RWPE2 (cell line): Measurements from ENCODE around the gene LRRIQ1.

ENCODE experiments used
- ATAC-seq: fragments of 200-7000 bp; cut with Tn5 transposase; 3 replicates; pipeline ENCODE4 v1.9.1; 2021; ENCODE audit warnings: low read depth
- DNase-seq: peaks from one replicate; pipeline ENCODE4 v3.0.0-alpha.2; 2020; ENCODE audit warnings: low spot score
- H3K27ac ChIP-seq: fragments of 450-650 bp; 2 replicates; pipeline ENCODE4 v1.5.1; 2017; ENCODE audit warnings: mild to moderate bottlenecking; ENCODE audit not compliant: poor library complexity, severe bottlenecking
- H3K27me3 ChIP-seq: fragments of 250-450 bp; sonication (Bioruptor Pico); 2 replicates; pipeline ENCODE4 v1.5.1; 2021; ENCODE audit warnings: mild to moderate bottlenecking, moderate library complexity; ENCODE audit not compliant: insufficient read depth, poor library complexity, severe bottlenecking
- H3K36me3 ChIP-seq: fragments of 250-450 bp; sonication (Bioruptor Pico); 2 replicates; pipeline ENCODE4 v1.5.1; 2020; ENCODE audit warnings: low read depth, mild to moderate bottlenecking, moderate library complexity
- H3K4me1 ChIP-seq: fragments of 250-450 bp; sonication (Bioruptor Pico); 2 replicates; pipeline ENCODE4 v1.5.1; 2021; ENCODE audit warnings: mild to moderate bottlenecking, moderate library complexity; ENCODE audit not compliant: insufficient read depth, poor library complexity, severe bottlenecking
- H3K4me3 ChIP-seq: fragments of 250-450 bp; sonication (Bioruptor Pico); 2 replicates; pipeline ENCODE4 v1.5.1; 2021; ENCODE audit warnings: mild to moderate bottlenecking, moderate library complexity; ENCODE audit not compliant: severe bottlenecking
- H3K9me3 ChIP-seq: fragments of 250-450 bp; sonication (Bioruptor Pico); 2 replicates; pipeline ENCODE4 v1.5.1; 2021; ENCODE audit warnings: mild to moderate bottlenecking, moderate library complexity; ENCODE audit not compliant: severe bottlenecking
- CTCF ChIP-seq: fragments of 450-650 bp; IDR thresholded peaks from one replicate; pipeline ENCODE4 v1.5.1; 2017; ENCODE audit warnings: mild to moderate bottlenecking, moderate library complexity; ENCODE audit not compliant: poor library complexity, severe bottlenecking

Gene LRRIQ1

GRCh38 chr12:85036234-85036707, at the start of gene LRRIQ1, which contains the start of gene TSPAN19:
Gene LRRIQ1 (plus strand): TSS chr12:85036351. CDS start chr12:85038177, 1,826 bp downstream.
Gene TSPAN19 (minus strand): TSS chr12:85036277. CDS start chr12:85029946, 6,331 bp downstream.
- peak; percentile 95 for ATAC-seq
- DNase-seq = peak; percentile 78
- Histone ChIP-seq H3K4me3 (peak within 1 kb of the TSS; percentile 61), H3K36me3 (no peaks in the 10 kb centered on the region), H3K9me3 (no peaks in the 10 kb centered on the region), H3K4me1 (peaks cover 7% of the 10 kb centered on the region), H3K27me3 (no peaks in the 10 kb centered on the region), H3K27ac (no peak within 1 kb of the TSS)
- no peak for TF ChIP-seq CTCF

GRCh38 chr12:84986586-84986985, 49.6 kb upstream of the LRRIQ1 start:
- no peak overlapping the region for H3K4me3 ChIP-seq
- no peaks in the 10 kb centered on the region for H3K27me3 ChIP-seq
- H3K27ac ChIP-seq = no peak overlapping the region
- TF ChIP-seq CTCF = no peak
- H3K36me3 ChIP-seq = no peaks in the 10 kb centered on the region
- ATAC-seq (no peak), DNase-seq (no peak)
- peaks cover 1% of the 10 kb centered on the region for H3K9me3 ChIP-seq
- no peaks in the 10 kb centered on the region for H3K4me1 ChIP-seq

- no peaks in the 10 kb centered on the region for H3K27me3 ChIP-seq
- H3K9me3 ChIP-seq = no peaks in the 10 kb centered on the region
- H3K36me3 ChIP-seq = no peaks in the 10 kb centered on the region
- no peak for TF ChIP-seq CTCF
- no peak overlapping the region for H3K4me3 ChIP-seq
- DNase-seq (no peak), ATAC-seq (no peak)
- no peak overlapping the region for H3K27ac ChIP-seq
- peaks cover 13% of the 10 kb centered on the region for H3K4me1 ChIP-seq
Measured at GRCh38 chr12:84994426-84994825, 41.7 kb upstream of the LRRIQ1 start.

- Histone ChIP-seq H3K27me3 (no peaks in the 10 kb centered on the region), H3K27ac (no peak overlapping the region), H3K9me3 (no peaks in the 10 kb centered on the region), H3K4me1 (peaks cover 13% of the 10 kb centered on the region), H3K4me3 (no peak overlapping the region), H3K36me3 (no peaks in the 10 kb centered on the region)
- peak; percentile 61; the same call in 2 of the 3 replicates for ATAC-seq
- DNase-seq = no peak
- TF ChIP-seq CTCF = no peak
Measured at GRCh38 chr12:84995641-84996040, 40.5 kb upstream of the LRRIQ1 start.

- no peak for TF ChIP-seq CTCF
Measured at GRCh38 chr12:84996759-84997158, 39.4 kb upstream of the LRRIQ1 start.

More at GRCh38 chr12:84996759-84997158, 39.4 kb upstream of the LRRIQ1 start:
- Histone ChIP-seq H3K27ac (no peak overlapping the region), H3K27me3 (no peaks in the 10 kb centered on the region), H3K4me3 (no peak overlapping the region), H3K9me3 (no peaks in the 10 kb centered on the region), H3K4me1 (peaks cover 13% of the 10 kb centered on the region), H3K36me3 (no peaks in the 10 kb centered on the region)
- ATAC-seq (no peak), DNase-seq (no peak)
